ENCODE results near the gene LCN12.

- TF ChIP-seq CTCF (IDR thresholded peaks at IDR 0.05) (no peak), POLR2A (IDR thresholded peaks at IDR 0.05) (no peak)
Observed at GRCh38 chr9:136962701-136963248, 10.7 kb downstream of the LCN12 start.
